WERI-Rb-1 (cell line): ENCODE data around the gene TEP1.
"Not testable (repeated sequence)": the region's sequence is repeated elsewhere in the genome, so short reads cannot be mapped to it uniquely, and the experiment has no call there.

Source experiments
- DNase-seq: peaks from one replicate; pipeline ENCODE4 v3.0.0-alpha.2; 2020
- H3K27ac ChIP-seq: fragments of 250-450 bp; sonication (Bioruptor Pico); 2 replicates; pipeline ENCODE4 v1.5.1; 2020; ENCODE audit warnings: mild to moderate bottlenecking, moderate library complexity
- H3K27me3 ChIP-seq: fragments of 250-450 bp; sonication (Bioruptor Pico); 2 replicates; pipeline ENCODE4 v1.5.1; 2021; ENCODE audit warnings: mild to moderate bottlenecking, low read depth, moderate library complexity; ENCODE audit not compliant: insufficient read depth, severe bottlenecking
- H3K36me3 ChIP-seq: fragments of 250-450 bp; sonication (Bioruptor Pico); 2 replicates; pipeline ENCODE4 v1.5.1; 2020; ENCODE audit warnings: mild to moderate bottlenecking, moderate library complexity
- H3K4me3 ChIP-seq: 2 replicates; pipeline ENCODE4 v1.5.1; 2011; ENCODE audit warnings: low read depth, mild to moderate bottlenecking, control low read depth, low read length
- H3K9me3 ChIP-seq: fragments of 250-450 bp; sonication (Bioruptor Pico); 2 replicates; pipeline ENCODE4 v1.5.1; 2021; ENCODE audit warnings: mild to moderate bottlenecking, moderate library complexity; ENCODE audit not compliant: severe bottlenecking
- TF ChIP-seq, protein P1 (sequence below): IDR thresholded peaks from 2 replicates; pipeline ENCODE4 v1.5.1; 2011; ENCODE audit warnings: low read depth, mild to moderate bottlenecking, control low read depth, inconsistent platforms, low read length

Gene TEP1

DNA sequence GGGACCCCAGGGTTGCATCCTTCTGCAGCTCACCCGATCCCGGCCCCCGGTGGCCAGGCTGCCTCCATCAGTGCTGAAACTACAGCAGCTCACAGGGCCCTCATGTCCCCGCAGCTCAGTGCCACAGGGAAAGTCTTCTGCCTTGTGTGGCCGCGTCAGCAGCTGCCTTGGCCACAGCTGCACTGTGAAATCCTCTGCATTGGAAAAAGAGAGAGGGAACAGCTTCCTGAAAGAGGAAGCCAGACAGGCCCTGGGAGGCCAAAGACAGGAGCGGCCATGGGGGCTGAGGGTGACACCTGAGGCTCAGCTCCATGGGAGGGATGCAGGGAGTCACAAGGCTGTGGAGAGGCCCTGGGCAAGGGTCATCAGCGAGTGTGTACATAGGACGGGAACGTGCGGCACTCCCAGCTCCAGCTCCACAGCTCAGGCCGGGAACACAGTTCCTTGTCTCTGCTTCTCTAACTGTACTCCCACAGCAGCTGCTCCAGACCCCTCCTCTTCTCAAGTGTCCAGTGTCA lies 37.2 kb downstream of the TEP1 start:
- DNase-seq, result no peak
- TF ChIP-seq, protein P1, sequence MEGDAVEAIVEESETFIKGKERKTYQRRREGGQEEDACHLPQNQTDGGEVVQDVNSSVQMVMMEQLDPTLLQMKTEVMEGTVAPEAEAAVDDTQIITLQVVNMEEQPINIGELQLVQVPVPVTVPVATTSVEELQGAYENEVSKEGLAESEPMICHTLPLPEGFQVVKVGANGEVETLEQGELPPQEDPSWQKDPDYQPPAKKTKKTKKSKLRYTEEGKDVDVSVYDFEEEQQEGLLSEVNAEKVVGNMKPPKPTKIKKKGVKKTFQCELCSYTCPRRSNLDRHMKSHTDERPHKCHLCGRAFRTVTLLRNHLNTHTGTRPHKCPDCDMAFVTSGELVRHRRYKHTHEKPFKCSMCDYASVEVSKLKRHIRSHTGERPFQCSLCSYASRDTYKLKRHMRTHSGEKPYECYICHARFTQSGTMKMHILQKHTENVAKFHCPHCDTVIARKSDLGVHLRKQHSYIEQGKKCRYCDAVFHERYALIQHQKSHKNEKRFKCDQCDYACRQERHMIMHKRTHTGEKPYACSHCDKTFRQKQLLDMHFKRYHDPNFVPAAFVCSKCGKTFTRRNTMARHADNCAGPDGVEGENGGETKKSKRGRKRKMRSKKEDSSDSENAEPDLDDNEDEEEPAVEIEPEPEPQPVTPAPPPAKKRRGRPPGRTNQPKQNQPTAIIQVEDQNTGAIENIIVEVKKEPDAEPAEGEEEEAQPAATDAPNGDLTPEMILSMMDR, result no peak
- H3K36me3 ChIP-seq, result peaks cover 84% of the 10 kb centered on the region
- H3K9me3 ChIP-seq, result no peaks in the 10 kb centered on the region
- H3K27ac ChIP-seq, result no peak overlapping the region
- no peak overlapping the region for H3K4me3 ChIP-seq
- H3K27me3 ChIP-seq, result no peaks in the 10 kb centered on the region

DNA sequence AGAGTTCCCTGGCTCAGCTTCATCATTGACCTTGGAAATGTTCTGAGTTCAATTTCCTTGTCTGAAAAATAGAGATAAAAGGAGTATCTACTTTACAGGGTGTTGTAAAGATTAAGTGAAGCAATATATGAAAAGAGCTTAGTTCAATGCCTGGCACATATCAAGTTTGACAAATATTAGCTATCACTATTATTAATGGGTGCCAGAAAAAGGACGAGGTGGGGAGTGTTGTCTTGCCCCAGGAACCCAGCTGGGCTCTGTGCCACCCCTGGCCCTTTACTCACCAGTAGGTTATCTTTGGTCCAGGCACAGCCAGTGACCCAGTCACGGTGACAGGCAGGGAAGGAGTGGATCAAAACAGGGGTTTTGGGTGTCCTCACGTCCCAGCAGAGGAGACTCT lies 37.8 kb downstream of the TEP1 start:
- Histone ChIP-seq H3K27me3 (no peaks in the 10 kb centered on the region), H3K36me3 (peaks cover 84% of the 10 kb centered on the region), H3K4me3 (no peak overlapping the region), H3K27ac (no peak overlapping the region), H3K9me3 (no peaks in the 10 kb centered on the region)
- no peak for DNase-seq
- TF ChIP-seq, protein P1, result no peak

DNA sequence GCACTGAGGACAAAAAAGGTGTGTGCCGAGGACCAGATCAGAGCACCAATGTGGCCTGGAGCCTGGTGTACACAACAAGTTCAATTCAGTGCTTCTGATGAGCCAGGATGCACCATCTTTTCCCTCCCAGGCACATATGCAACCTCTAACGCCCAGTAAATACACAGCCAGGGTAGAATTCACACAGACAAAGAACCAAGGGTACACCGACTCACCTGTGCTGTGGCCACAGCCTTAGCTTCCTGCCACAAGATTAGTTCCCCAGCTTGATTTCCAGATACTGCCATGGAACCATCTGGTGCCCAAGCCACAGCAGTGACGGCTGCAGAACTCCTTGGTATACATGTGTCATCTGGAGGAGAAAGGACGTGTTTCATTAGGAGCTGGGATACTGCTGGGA lies 40.5 kb downstream of the TEP1 start:
- DNase-seq, result no peak
- H3K27me3 ChIP-seq, result no peaks in the 10 kb centered on the region
- TF ChIP-seq, protein P1, result no peak
- no peak overlapping the region for H3K27ac ChIP-seq
- no peaks in the 10 kb centered on the region for H3K9me3 ChIP-seq
- H3K36me3 ChIP-seq, result peaks cover 77% of the 10 kb centered on the region
- no peak overlapping the region for H3K4me3 ChIP-seq

DNA sequence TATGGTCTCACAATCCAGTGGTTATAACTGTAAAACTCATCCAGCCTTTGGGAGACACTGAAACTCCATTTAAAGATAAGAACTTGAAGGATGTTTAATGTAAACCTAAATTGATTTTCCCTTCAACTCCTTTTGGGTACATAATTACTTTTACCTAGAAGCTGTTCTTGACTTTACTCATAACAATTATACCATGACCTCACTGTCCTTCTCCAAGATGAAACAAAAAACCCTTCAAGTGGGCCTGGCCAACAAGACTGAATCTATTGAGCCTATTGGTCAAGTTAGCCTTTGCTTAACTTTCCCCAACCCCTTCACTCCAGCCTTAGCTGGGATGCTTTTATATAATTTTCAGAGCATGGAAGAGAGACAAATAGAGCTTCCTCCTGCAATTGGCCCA lies 47.4 kb downstream of the TEP1 start:
- TF ChIP-seq, protein P1, result no peak
- peaks cover 29% of the 10 kb centered on the region for H3K36me3 ChIP-seq
- H3K9me3 ChIP-seq, result no peaks in the 10 kb centered on the region
- no peak overlapping the region for H3K4me3 ChIP-seq
- H3K27ac ChIP-seq, result no peak overlapping the region
- H3K27me3 ChIP-seq, result no peaks in the 10 kb centered on the region
- DNase-seq, result no peak

DNA sequence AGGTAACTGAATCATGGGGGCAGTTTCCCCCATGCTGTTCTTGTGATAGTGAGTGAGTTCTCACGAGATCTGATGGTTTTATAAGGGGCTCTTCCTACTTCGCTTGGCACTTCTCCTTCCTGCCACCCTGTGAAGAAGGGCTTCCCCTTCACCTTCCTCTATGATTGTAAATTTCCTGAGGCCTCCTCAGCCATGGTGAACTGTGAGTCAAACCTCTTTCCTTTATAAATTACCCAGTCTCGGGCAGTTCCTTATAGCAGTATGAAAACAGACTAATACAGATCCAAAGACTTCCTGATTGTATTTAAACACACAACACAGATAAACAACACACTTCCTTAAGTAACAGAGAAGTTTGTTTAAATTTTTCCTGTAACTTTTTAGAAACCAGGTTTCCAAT lies 54.8 kb downstream of the TEP1 start:
- H3K9me3 ChIP-seq, H3K27me3 ChIP-seq, DNase-seq, H3K27ac ChIP-seq, H3K4me3 ChIP-seq: not testable (repeated sequence)
- peaks cover 56% of the 10 kb centered on the region for H3K36me3 ChIP-seq

DNA sequence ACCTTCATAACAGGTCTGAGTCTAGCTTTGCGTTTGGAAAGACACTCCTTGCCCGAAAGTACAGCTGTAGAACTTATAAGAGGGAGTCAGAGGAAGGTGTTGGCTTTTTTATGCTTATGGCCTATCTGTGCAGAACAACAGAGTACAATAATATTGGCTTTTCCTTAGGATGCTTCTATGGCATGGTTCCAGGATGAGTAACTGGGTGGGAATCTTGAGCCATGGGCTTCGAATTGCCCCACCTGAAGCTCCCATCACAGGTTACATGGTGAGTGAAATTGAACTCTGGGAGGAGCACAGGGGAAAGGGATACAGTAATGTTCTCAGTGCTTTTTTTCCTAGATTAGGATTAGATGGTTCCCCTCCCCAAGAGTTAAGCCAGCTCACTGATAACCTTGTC lies 56.9 kb downstream of the TEP1 start:
- H3K36me3 ChIP-seq, result peaks cover 75% of the 10 kb centered on the region
- no peak overlapping the region for H3K27ac ChIP-seq

More for the DNA sequence above, 56.9 kb downstream of the TEP1 start:
- DNase-seq, result no peak
- no peak overlapping the region for H3K4me3 ChIP-seq
- TF ChIP-seq, protein P1, result no peak
- H3K27me3 ChIP-seq, result no peaks in the 10 kb centered on the region
- H3K9me3 ChIP-seq, result no peaks in the 10 kb centered on the region
